ENCODE measurements around the gene FIG4.

DNA sequence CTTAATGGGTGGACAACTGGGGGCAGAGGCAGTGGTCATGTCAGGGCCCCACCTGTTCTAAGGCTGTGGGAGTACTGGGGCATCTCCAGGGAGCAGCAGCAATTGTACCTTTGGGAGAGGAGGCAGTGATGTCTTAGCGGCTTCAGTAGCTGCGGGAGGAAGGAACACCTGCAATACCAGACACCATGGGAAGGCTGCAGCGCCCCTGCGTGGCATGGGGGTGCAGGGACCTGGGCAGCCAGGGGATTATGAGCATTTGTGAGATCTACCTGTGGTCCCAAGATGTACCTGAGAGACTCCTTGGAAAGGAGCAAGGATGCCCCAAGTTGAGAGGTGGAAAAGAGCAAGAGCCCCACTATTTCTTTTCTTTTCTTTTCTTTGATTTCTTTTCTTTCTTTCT, 174.9 kb downstream of the FIG4 start:
- no peak for TF ChIP-seq EZH2 (IDR thresholded peaks at IDR 0.05; ENCODE audit: borderline replicate concordance, low read length)
- TF ChIP-seq, protein P1, sequence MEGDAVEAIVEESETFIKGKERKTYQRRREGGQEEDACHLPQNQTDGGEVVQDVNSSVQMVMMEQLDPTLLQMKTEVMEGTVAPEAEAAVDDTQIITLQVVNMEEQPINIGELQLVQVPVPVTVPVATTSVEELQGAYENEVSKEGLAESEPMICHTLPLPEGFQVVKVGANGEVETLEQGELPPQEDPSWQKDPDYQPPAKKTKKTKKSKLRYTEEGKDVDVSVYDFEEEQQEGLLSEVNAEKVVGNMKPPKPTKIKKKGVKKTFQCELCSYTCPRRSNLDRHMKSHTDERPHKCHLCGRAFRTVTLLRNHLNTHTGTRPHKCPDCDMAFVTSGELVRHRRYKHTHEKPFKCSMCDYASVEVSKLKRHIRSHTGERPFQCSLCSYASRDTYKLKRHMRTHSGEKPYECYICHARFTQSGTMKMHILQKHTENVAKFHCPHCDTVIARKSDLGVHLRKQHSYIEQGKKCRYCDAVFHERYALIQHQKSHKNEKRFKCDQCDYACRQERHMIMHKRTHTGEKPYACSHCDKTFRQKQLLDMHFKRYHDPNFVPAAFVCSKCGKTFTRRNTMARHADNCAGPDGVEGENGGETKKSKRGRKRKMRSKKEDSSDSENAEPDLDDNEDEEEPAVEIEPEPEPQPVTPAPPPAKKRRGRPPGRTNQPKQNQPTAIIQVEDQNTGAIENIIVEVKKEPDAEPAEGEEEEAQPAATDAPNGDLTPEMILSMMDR (conservative IDR thresholded peaks at IDR 0.05 in 1 of 2, IDR thresholded peaks at IDR 0.05 in 1 of 2; ENCODE audit: extremely low read depth in 1 of 2, insufficient read depth in 1 of 2, low read depth in 1 of 2, low read length in 2 of 2), result no peak

All from mammary epithelial cell (primary cell).